SJCRH30 (cell line): ENCODE results near the gene GPR158. TPM values are rescaled to one million over a fixed set of nuclear protein-coding genes. Genes with fewer than 3 reads are reported as not detected.

Experiments
- DNase-seq, 2 experiments: peaks; one replicate each; pipeline ENCODE4 v3.0.0-alpha.2; 2015 to 2020
- H3K27ac ChIP-seq: fragments of 250-450 bp; sonication (Bioruptor Pico); 2 replicates; pipeline ENCODE4 v1.5.1; 2020; ENCODE audit warnings: mild to moderate bottlenecking, moderate library complexity
- H3K27me3 ChIP-seq: fragments of 250-450 bp; sonication (Bioruptor Pico); 2 replicates; pipeline ENCODE4 v1.5.1; 2020; ENCODE audit warnings: mild to moderate bottlenecking, moderate library complexity
- H3K36me3 ChIP-seq: fragments of 250-450 bp; sonication (Bioruptor Pico); 2 replicates; pipeline ENCODE4 v1.5.1; 2020; ENCODE audit warnings: mild to moderate bottlenecking, moderate library complexity
- H3K4me1 ChIP-seq: fragments of 250-450 bp; sonication (Bioruptor Pico); 2 replicates; pipeline ENCODE4 v1.5.1; 2020; ENCODE audit warnings: mild to moderate bottlenecking, moderate library complexity
- H3K4me3 ChIP-seq: fragments of 250-450 bp; sonication (Bioruptor Pico); 2 replicates; pipeline ENCODE4 v1.5.1; 2020; ENCODE audit warnings: mild to moderate bottlenecking, moderate library complexity
- H3K9me3 ChIP-seq: fragments of 250-450 bp; sonication (Bioruptor Pico); replicated peaks from 2 replicates; pipeline ENCODE4 v1.5.1; 2020; ENCODE audit warnings: mild to moderate bottlenecking, moderate library complexity
- total RNA-seq: library from RNA; depleted of rRNA; stranded (reverse); fragments of >200 nt; shearing (Covaris generic); gene quantifications from 2 replicates; pipeline ENCODE4 v1.2.3, GENCODE V29; 2014; rRNA removed

The GPR158 gene
- total RNA-seq, 1 experiment from 2014 or later: 6.8 TPM

DNA sequence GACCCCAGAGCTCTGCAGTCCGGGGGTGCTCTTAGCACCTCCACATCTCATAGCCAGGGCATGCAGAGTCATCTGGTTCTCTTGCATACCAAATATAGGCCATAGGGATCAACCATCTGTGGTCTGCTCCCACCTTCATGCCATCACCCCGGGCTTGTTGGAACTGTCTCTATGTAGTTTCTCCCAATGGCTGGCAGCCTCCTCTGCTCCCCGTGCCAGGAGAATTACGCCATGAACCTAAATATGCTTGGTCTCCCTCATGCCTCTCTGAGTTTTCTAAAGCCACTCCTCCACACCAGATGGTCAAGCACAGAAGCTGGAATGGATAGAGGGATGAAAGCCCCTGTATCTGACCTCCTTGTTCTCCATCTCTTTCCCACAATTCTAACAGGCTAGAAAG lies 456.7 kb downstream of the GPR158 start:
- Histone ChIP-seq H3K27ac (no peak overlapping the region), H3K27me3 (0 out of 2 replicates have a peak, but pooled peaks cover under 1% of the 10 kb centered on the region), H3K4me1 (no peaks in the 10 kb centered on the region), H3K9me3 (no peaks in the 10 kb centered on the region), H3K36me3 (no peaks in the 10 kb centered on the region), H3K4me3 (no peak overlapping the region)
- DNase-seq: no peak

DNA sequence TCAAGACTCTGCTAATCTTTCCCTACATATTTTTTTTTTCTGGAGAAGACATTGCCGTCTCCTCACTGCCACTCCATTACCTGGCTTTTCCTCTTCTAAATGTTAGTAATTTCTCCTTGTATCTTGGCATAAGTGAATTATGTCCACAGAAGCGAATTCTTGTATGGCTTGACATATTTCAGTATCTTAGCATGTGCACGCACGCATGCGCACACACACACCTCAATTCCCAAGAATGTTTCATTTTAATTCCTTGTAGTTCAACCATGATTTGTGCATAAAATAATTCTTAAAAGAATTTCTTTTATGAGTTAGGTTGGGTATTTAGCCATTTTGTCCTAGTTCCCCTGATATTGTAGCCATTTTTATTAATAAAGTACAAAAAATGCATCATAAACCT lies 458.0 kb downstream of the GPR158 start:
- Histone ChIP-seq H3K9me3 (no peaks in the 10 kb centered on the region), H3K27ac (no peak overlapping the region), H3K27me3 (0 out of 2 replicates have a peak, but pooled peaks cover 4% of the 10 kb centered on the region), H3K4me3 (no peak overlapping the region), H3K4me1 (no peaks in the 10 kb centered on the region), H3K36me3 (no peaks in the 10 kb centered on the region)
- DNase-seq: no peak

- no peak for DNase-seq
- no peak overlapping the region for H3K4me3 ChIP-seq
- no peaks in the 10 kb centered on the region for H3K9me3 ChIP-seq
- H3K27me3 ChIP-seq: 0 out of 2 replicates have a peak, but pooled peaks cover 4% of the 10 kb centered on the region
- no peaks in the 10 kb centered on the region for H3K36me3 ChIP-seq
- no peaks in the 10 kb centered on the region for H3K4me1 ChIP-seq
- no peak overlapping the region for H3K27ac ChIP-seq
Observed at GRCh38 chr10:25633542-25633941, 458.7 kb downstream of the GPR158 start.

DNA sequence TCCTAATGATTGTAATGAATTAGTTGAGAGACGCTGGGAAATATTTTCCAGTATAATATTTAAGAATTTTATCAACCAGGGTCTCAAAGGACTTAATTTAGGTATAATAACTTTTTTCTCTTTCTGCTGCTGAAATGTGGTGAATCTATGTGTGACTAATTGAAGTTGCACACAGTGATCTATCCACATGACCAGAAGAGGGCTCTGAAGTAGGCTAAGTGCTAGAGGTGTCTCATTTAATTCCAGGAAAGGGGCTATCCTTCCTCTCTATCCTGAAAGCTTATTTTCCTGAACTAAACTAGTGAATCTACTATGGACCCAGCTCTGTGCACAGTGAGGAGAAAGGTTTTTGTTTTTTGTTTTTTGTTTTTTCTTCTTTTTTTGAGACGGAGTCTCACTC lies 464.8 kb downstream of the GPR158 start:
- no peak overlapping the region for H3K27ac ChIP-seq
- no peaks in the 10 kb centered on the region for H3K36me3 ChIP-seq
- H3K4me1 ChIP-seq: no peaks in the 10 kb centered on the region
- no peaks in the 10 kb centered on the region for H3K9me3 ChIP-seq
- 0 out of 2 replicates have a peak, but pooled peaks cover 4% of the 10 kb centered on the region for H3K27me3 ChIP-seq
- no peak for DNase-seq
- no peak overlapping the region for H3K4me3 ChIP-seq

GRCh38 chr10:25641595-25641994 lies 466.8 kb downstream of the GPR158 start:
- H3K27ac ChIP-seq: no peak overlapping the region
- DNase-seq: no peak
- no peaks in the 10 kb centered on the region for H3K9me3 ChIP-seq
- H3K36me3 ChIP-seq: no peaks in the 10 kb centered on the region
- H3K4me3 ChIP-seq: no peak overlapping the region
- H3K4me1 ChIP-seq: no peaks in the 10 kb centered on the region
- H3K27me3 ChIP-seq: peaks cover 6% of the 10 kb centered on the region; the same call in 1 of the 2 replicates

GRCh38 chr10:25642721-25643120 lies 467.9 kb downstream of the GPR158 start:
- H3K36me3 ChIP-seq: no peaks in the 10 kb centered on the region
- H3K4me3 ChIP-seq: no peak overlapping the region
- H3K27ac ChIP-seq: no peak overlapping the region
- no peaks in the 10 kb centered on the region for H3K9me3 ChIP-seq
- DNase-seq: no peak
- H3K4me1 ChIP-seq: no peaks in the 10 kb centered on the region
- peaks cover 5% of the 10 kb centered on the region; the same call in 1 of the 2 replicates for H3K27me3 ChIP-seq

GRCh38 chr10:25646371-25646770 lies 471.6 kb downstream of the GPR158 start:
- H3K4me3 ChIP-seq: no peak overlapping the region
- DNase-seq: no peak
- no peaks in the 10 kb centered on the region for H3K36me3 ChIP-seq
- no peaks in the 10 kb centered on the region for H3K9me3 ChIP-seq
- H3K27ac ChIP-seq: no peak overlapping the region
- peaks cover 7% of the 10 kb centered on the region; the same call in 1 of the 2 replicates for H3K27me3 ChIP-seq
- no peaks in the 10 kb centered on the region for H3K4me1 ChIP-seq

GRCh38 chr10:25651534-25651933 lies 476.7 kb downstream of the GPR158 start:
- no peak overlapping the region for H3K27ac ChIP-seq
- no peaks in the 10 kb centered on the region for H3K9me3 ChIP-seq
- no peak for DNase-seq
- no peaks in the 10 kb centered on the region for H3K4me1 ChIP-seq
- H3K4me3 ChIP-seq: no peak overlapping the region
- no peaks in the 10 kb centered on the region for H3K36me3 ChIP-seq
- peaks cover 5% of the 10 kb centered on the region; the same call in 1 of the 2 replicates for H3K27me3 ChIP-seq

Other genes with a start within 250 kb of the GPR158 start
- 0.08 TPM in 1 of 2 replicates, not detected in the other for gene PRTFDC1, start 222.4 kb upstream of the GPR158 start, total RNA-seq
- gene ENKUR, start 158.8 kb upstream of the GPR158 start, total RNA-seq: not detected in 2 replicates
- gene THNSL1, start 158.4 kb upstream of the GPR158 start, total RNA-seq: 6.3 and 6.5 TPM in 2 replicates